IPS-20b (cell line): ENCODE measurements around the gene BNC2.

Experiments used
- H3K27ac ChIP-seq: one replicate; pipeline ENCODE4 v1.5.1; 2013; ENCODE audit warnings: low read length
- H3K27me3 ChIP-seq: 2 replicates; pipeline ENCODE4 v1.6.1; 2013; ENCODE audit warnings: mild to moderate bottlenecking, low read length, inconsistent platforms; ENCODE audit not compliant: insufficient read depth
- H3K36me3 ChIP-seq: 2 replicates; pipeline ENCODE4 v1.6.1; 2013; ENCODE audit warnings: low read depth, mild to moderate bottlenecking, inconsistent platforms, low read length, moderate library complexity; ENCODE audit not compliant: insufficient read depth
- H3K4me1 ChIP-seq: 2 replicates; pipeline ENCODE4 v1.6.1; 2013; ENCODE audit warnings: mild to moderate bottlenecking, control low read depth, inconsistent platforms, low read length, moderate library complexity; ENCODE audit not compliant: insufficient read depth
- H3K4me3 ChIP-seq: 2 replicates; pipeline ENCODE4 v1.5.1; 2013; ENCODE audit warnings: mild to moderate bottlenecking, low read length, inconsistent platforms
- H3K9ac ChIP-seq: 2 replicates; pipeline ENCODE4 v1.6.1; 2013; ENCODE audit warnings: low read depth, mild to moderate bottlenecking, inconsistent platforms, low read length, moderate library complexity
- H3K9me3 ChIP-seq: 2 replicates; pipeline ENCODE4 v1.6.1; 2013; ENCODE audit warnings: mild to moderate bottlenecking, low read depth, low read length, inconsistent platforms; ENCODE audit not compliant: insufficient read depth

BNC2 gene

GRCh38 chr9:16659096-16659495 lies 211.4 kb downstream of the BNC2 start:
- Histone ChIP-seq H3K4me1 (peaks cover 22% of the 10 kb centered on the region), H3K9ac (no peak overlapping the region), H3K4me3 (no peak overlapping the region), H3K27ac (no peak overlapping the region), H3K36me3 (no peaks in the 10 kb centered on the region), H3K9me3 (no peaks in the 10 kb centered on the region), H3K27me3 (no peaks in the 10 kb centered on the region)

DNA sequence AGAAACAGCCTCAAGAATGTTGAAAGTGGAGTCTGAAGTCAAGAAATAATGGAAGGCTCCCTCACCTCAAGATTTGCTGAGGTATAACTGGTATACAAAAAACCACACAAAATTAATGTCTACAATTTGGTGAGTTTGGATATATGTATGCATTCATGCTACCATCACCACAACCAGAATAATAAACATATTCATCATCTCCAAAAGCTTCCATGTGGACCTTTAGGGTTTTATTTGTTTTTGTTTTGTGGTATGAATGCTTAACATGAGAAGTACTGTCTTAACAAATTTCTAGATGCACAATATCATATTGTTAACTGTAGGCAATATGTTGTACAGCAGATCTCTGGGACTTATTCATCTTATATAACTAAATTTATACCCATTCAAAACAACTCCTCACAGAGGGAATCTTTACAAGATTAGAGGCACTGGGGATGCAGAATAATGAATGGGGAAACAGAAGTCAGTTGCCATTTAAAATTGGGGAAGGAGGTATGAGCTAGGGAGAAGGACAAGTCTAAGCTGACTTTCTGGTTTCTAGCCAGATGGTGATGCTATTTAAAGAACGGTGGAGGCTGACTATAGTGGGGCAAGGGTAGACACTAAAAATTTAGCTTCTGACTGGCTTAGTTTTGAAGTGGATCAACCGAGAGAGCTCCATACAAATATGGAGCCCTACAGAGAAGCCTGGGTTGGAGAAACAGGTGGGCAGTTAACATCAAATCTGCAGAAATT lies 213.9 kb downstream of the BNC2 start:
- Histone ChIP-seq H3K4me3 (no peak overlapping the region), H3K4me1 (peaks cover 43% of the 10 kb centered on the region), H3K27me3 (no peaks in the 10 kb centered on the region), H3K9ac (no peak overlapping the region), H3K27ac (no peak overlapping the region), H3K9me3 (no peaks in the 10 kb centered on the region), H3K36me3 (no peaks in the 10 kb centered on the region)

- H3K4me3 ChIP-seq, result no peak overlapping the region
- H3K27ac ChIP-seq, result no peak overlapping the region
- H3K36me3 ChIP-seq, result no peaks in the 10 kb centered on the region
- no peaks in the 10 kb centered on the region for H3K27me3 ChIP-seq
- H3K4me1 ChIP-seq, result peaks cover 43% of the 10 kb centered on the region
- no peaks in the 10 kb centered on the region for H3K9me3 ChIP-seq
- H3K9ac ChIP-seq, result no peak overlapping the region; the same call in 1 of the 2 replicates
Observed at GRCh38 chr9:16654596-16655126, 215.8 kb downstream of the BNC2 start.

DNA sequence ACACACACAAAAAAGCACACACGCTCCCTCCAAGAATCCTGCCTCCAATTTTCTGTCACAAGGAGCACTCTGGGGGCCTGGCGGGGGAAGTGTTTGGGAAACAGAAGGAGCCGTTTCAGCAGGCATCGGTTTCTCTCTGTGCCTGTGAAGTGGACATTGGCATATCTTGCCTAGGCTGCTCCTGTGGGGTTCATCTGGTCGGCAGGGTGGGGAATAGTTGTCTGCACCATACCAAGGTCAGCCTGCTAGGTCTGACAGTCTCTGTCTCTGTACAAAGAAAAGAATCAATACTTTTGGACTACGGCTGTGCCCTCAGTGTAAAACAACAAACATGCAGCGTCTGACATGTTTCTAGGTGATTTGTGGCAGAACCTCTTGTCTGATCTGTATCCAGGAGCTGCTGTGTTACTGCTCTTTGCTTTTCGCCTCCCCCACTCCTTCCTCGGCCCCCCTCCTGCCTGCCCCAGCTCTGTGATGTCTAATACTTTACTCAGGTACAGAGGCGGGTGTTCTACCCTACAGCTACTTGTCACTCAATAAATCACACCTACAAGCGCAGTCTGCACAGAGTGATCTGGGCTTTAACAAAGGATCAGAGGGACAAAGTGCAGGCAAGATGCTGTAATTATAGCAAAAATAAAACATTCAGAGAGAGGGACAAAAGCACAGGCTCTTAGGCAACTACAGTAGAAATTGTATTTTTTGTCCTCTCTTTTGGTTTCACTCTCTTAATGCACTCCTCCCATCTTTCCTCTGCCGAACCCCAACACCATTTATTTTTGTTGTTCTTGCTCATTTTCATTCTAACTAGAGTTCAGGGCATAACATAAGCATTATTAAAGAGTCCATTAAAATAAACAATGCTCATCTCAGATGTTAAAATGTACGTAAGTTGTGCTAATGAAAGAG lies 216.7 kb downstream of the BNC2 start:
- H3K27ac ChIP-seq, result peak overlapping the region; percentile 16
- H3K9me3 ChIP-seq, result no peaks in the 10 kb centered on the region
- peak overlapping the region; percentile 6; the same call in 1 of the 2 replicates for H3K4me3 ChIP-seq
- peaks cover 43% of the 10 kb centered on the region for H3K4me1 ChIP-seq
- H3K36me3 ChIP-seq, result no peaks in the 10 kb centered on the region
- no peaks in the 10 kb centered on the region for H3K27me3 ChIP-seq
- peak overlapping the region; percentile 43 for H3K9ac ChIP-seq

- peak overlapping the region; percentile 43; the same call in 1 of the 2 replicates for H3K9ac ChIP-seq
- H3K9me3 ChIP-seq, result no peaks in the 10 kb centered on the region
- no peak overlapping the region for H3K27ac ChIP-seq
- H3K27me3 ChIP-seq, result no peaks in the 10 kb centered on the region
- H3K4me1 ChIP-seq, result peaks cover 43% of the 10 kb centered on the region
- no peaks in the 10 kb centered on the region for H3K36me3 ChIP-seq
- no peak overlapping the region for H3K4me3 ChIP-seq
Observed at GRCh38 chr9:16652582-16652981, 217.9 kb downstream of the BNC2 start.

DNA sequence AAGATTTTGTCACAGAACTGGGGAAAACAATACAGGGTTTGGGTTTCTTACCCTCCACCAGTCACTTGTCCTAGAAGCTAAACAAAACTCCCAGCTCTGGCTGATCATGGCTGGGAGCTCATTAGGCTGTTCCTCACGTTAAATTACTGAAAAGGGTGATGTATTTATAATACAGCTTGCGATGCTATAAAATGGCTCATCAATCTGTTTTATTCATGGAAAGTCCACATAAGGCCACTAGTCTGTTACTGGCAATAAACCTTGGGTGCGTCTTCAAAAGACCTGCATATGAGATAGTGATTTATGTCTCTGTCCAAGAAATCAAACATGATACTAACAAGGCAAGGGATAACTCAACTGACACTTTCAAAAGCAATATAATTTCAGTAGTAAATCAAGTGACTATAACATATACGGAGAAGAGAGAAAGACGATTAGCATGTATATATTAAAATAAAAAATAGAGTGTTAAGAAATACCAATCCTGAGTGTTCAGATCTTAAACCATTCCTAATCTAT lies 219.0 kb downstream of the BNC2 start:
- peaks cover 38% of the 10 kb centered on the region for H3K4me1 ChIP-seq
- no peaks in the 10 kb centered on the region for H3K9me3 ChIP-seq
- no peak overlapping the region for H3K9ac ChIP-seq
- H3K27me3 ChIP-seq, result no peaks in the 10 kb centered on the region
- H3K36me3 ChIP-seq, result no peaks in the 10 kb centered on the region
- no peak overlapping the region for H3K27ac ChIP-seq
- no peak overlapping the region for H3K4me3 ChIP-seq

DNA sequence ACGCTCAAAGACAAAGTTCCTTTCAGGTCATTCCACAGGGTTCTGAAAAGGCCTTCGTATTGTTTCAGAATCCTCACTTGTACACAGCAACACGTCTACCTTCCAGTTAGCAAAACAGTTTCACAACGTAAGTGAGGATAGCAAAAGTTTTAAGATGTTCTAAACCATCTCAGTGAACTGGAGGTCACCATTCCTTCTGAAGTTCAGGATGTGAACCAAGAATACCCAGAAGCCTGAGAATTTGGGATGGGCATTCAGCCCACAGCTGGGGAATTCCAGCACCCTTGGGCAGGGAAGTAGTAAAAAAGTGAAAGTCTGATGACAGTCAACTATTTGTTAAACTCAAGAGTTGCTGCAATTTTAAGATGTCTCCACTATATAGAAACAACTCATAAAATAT lies 224.5 kb downstream of the BNC2 start:
- no peak overlapping the region for H3K4me3 ChIP-seq
- H3K27me3 ChIP-seq, result no peaks in the 10 kb centered on the region
- no peak overlapping the region for H3K27ac ChIP-seq
- no peaks in the 10 kb centered on the region for H3K9me3 ChIP-seq
- no peak overlapping the region for H3K9ac ChIP-seq
- H3K4me1 ChIP-seq, result peaks cover 4% of the 10 kb centered on the region; the same call in 1 of the 2 replicates
- H3K36me3 ChIP-seq, result no peaks in the 10 kb centered on the region

GRCh38 chr9:16642421-16643109 lies 227.9 kb downstream of the BNC2 start:
- H3K27ac ChIP-seq, result no peak overlapping the region

GRCh38 chr9:16640649-16641048 lies 229.8 kb downstream of the BNC2 start:
- no peaks in the 10 kb centered on the region for H3K9me3 ChIP-seq
- H3K4me3 ChIP-seq, result no peak overlapping the region
- H3K4me1 ChIP-seq, result peaks cover 14% of the 10 kb centered on the region
- no peaks in the 10 kb centered on the region for H3K36me3 ChIP-seq
- no peak overlapping the region for H3K9ac ChIP-seq
- no peaks in the 10 kb centered on the region for H3K27me3 ChIP-seq
- H3K27ac ChIP-seq, result no peak overlapping the region

More at GRCh38 chr9:16642421-16643109, 227.9 kb downstream of the BNC2 start:
- Histone ChIP-seq H3K9ac (no peak overlapping the region), H3K36me3 (no peaks in the 10 kb centered on the region), H3K4me1 (peaks cover 6% of the 10 kb centered on the region; the same call in 1 of the 2 replicates), H3K9me3 (no peaks in the 10 kb centered on the region), H3K4me3 (no peak overlapping the region), H3K27me3 (no peaks in the 10 kb centered on the region)

DNA sequence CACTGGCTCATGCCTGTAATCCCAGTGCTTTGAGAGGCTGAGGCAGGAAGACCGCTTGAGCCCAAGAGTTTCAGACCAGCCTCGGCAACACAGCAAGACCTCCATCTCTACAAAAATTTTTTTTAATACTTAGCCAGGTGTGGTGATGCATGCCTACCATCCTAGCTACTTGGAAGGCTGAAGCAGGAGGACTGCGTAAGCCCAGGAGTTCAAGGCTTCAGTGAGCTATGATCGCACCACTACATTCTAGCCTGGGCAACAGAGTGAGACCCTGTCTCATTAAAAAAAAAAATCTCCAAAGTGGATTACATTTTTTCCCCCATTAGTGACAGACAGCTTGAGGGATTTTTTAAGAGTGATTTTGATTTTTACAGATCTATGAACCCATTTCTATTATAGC lies 230.8 kb downstream of the BNC2 start:
- Histone ChIP-seq H3K9me3 (no peaks in the 10 kb centered on the region), H3K27ac (no peak overlapping the region), H3K27me3 (no peaks in the 10 kb centered on the region), H3K4me1 (peaks cover 10% of the 10 kb centered on the region), H3K4me3 (no peak overlapping the region), H3K36me3 (no peaks in the 10 kb centered on the region), H3K9ac (no peak overlapping the region)

DNA sequence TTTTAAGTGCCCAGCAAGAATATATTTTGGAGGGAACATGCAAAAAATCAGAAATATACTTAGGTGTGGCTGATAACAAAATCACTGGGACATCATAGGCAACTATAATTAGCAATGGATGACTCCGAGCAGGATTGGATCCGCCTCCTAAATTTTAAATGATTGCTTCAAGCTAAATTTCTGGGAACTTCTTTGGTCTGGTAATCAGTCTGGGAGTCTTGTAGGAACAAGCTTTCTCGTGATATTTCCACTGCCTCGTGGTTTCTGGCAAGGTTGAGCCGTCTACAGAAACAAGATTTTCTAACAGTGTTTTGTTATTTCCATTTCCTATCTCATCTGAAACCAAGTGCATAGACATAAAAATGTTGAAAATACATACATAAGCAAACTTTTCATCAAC lies 232.6 kb downstream of the BNC2 start:
- no peaks in the 10 kb centered on the region for H3K27me3 ChIP-seq
- H3K4me1 ChIP-seq, result peaks cover 10% of the 10 kb centered on the region
- no peaks in the 10 kb centered on the region for H3K9me3 ChIP-seq
- H3K27ac ChIP-seq, result no peak overlapping the region
- H3K36me3 ChIP-seq, result no peaks in the 10 kb centered on the region
- H3K4me3 ChIP-seq, result no peak overlapping the region
- no peak overlapping the region for H3K9ac ChIP-seq
